Neural cell (in vitro differentiated cells): Measurements from ENCODE around the gene PTH1R. TPM values are rescaled to one million over a fixed set of nuclear protein-coding genes. Genes with fewer than 3 reads are reported as not detected.

Experiments used
- H2AFZ ChIP-seq: fragments of 200-600, 300-800 bp; sonication (generic), shearing (Covaris generic); 2 replicates; pipeline ENCODE4 v1.6.0; 2014; ENCODE audit warnings: low read depth, mild to moderate bottlenecking, antibody characterized with exemption, low read length, moderate library complexity
- H3F3A ChIP-seq: fragments of 200-600 bp; shearing (Covaris generic); 2 replicates; pipeline ENCODE4 v1.6.1; 2016; ENCODE audit warnings: mild to moderate bottlenecking, moderate library complexity, mixed read lengths, antibody characterized with exemption, low read length; ENCODE audit not compliant: insufficient read depth, poor library complexity, severe bottlenecking
- H3K27ac ChIP-seq: fragments of 200-600, 300-800 bp; sonication (generic), shearing (Covaris generic); 2 replicates; pipeline ENCODE4 v1.5.1; 2014; ENCODE audit warnings: mild to moderate bottlenecking, low read length, moderate library complexity
- H3K27me3 ChIP-seq: fragments of 300-800, 200-600 bp; sonication (generic), shearing (Covaris generic); 2 replicates; pipeline ENCODE4 v1.6.0; 2014; ENCODE audit warnings: mild to moderate bottlenecking, low read depth, low read length, moderate library complexity; ENCODE audit not compliant: insufficient read depth
- H3K36me3 ChIP-seq: fragments of 300-800, 200-600 bp; sonication (generic), shearing (Covaris generic); 2 replicates; pipeline ENCODE4 v1.5.1; 2014; ENCODE audit warnings: mild to moderate bottlenecking, antibody characterized with exemption, low read length, moderate library complexity; ENCODE audit not compliant: insufficient read depth
- H3K4me2 ChIP-seq: fragments of 300-800, 200-600 bp; sonication (generic), shearing (Covaris generic); 2 replicates; pipeline ENCODE4 v1.6.0; 2014; ENCODE audit warnings: mild to moderate bottlenecking, low read length
- H3K4me3 ChIP-seq: fragments of 300-800, 200-600 bp; sonication (generic), shearing (Covaris generic); 2 replicates; pipeline ENCODE4 v1.5.1; 2014; ENCODE audit warnings: mild to moderate bottlenecking, low read length, moderate library complexity
- H3K79me2 ChIP-seq: fragments of 200-600 bp; shearing (Covaris generic); replicated peaks from 2 replicates; pipeline ENCODE4 v1.6.0; 2014; ENCODE audit warnings: mild to moderate bottlenecking, low read length, moderate library complexity; ENCODE audit not compliant: insufficient read depth
- H3K9ac ChIP-seq: fragments of 300-800, 200-600 bp; sonication (generic), shearing (Covaris generic); 2 replicates; pipeline ENCODE4 v1.6.1; 2016; ENCODE audit warnings: mild to moderate bottlenecking, low read length, mixed read lengths
- H3K9me2 ChIP-seq: fragments of 200-600 bp; shearing (Covaris generic); 2 replicates; pipeline ENCODE4 v1.6.1; 2016; ENCODE audit warnings: mild to moderate bottlenecking, low read length, mixed read lengths; ENCODE audit not compliant: insufficient read depth
- H3K9me3 ChIP-seq: fragments of 200-600, 300-800 bp; sonication (generic), shearing (Covaris generic); 2 replicates; pipeline ENCODE4 v1.6.1; 2016; ENCODE audit warnings: mild to moderate bottlenecking, mixed run types, low read length, moderate library complexity, mixed read lengths
- H4K20me1 ChIP-seq: fragments of 200-600 bp; shearing (Covaris generic); 2 replicates; pipeline ENCODE4 v1.6.1; 2016; ENCODE audit warnings: mild to moderate bottlenecking, mixed run types; ENCODE audit not compliant: insufficient read depth
- CTCF ChIP-seq: fragments of 450-650 bp; IDR thresholded peaks from 2 replicates; pipeline ENCODE4 v1.5.1; 2014; ENCODE audit warnings: antibody characterized with exemption, mild to moderate bottlenecking, moderate library complexity; ENCODE audit not compliant: poor library complexity, severe bottlenecking
- EP300 ChIP-seq: fragments of 450-650 bp; conservative IDR thresholded peaks from 2 replicates; pipeline ENCODE4 v1.6.1; 2014; ENCODE audit warnings: antibody characterized with exemption, mild to moderate bottlenecking, moderate library complexity; ENCODE audit not compliant: poor library complexity, severe bottlenecking
- EZH2 ChIP-seq: fragments of 200-600, 300-800 bp; shearing (Covaris generic), sonication (generic); IDR thresholded peaks from 2 replicates; pipeline ENCODE4 v1.6.1; 2014; ENCODE audit warnings: antibody characterized with exemption, low read length, borderline replicate concordance, mild to moderate bottlenecking; ENCODE audit not compliant: insufficient read depth, poor library complexity, severe bottlenecking
- MXI1 ChIP-seq: fragments of 450-650 bp; conservative IDR thresholded peaks from 2 replicates; pipeline ENCODE4 v1.6.1; 2014; ENCODE audit warnings: antibody characterized with exemption, mild to moderate bottlenecking; ENCODE audit not compliant: poor library complexity, severe bottlenecking
- POLR2AphosphoS5 ChIP-seq: IDR thresholded peaks from 2 replicates; pipeline ENCODE4 v1.6.1; 2012
- RAD21 ChIP-seq: fragments of 450-650 bp; conservative IDR thresholded peaks from 2 replicates; pipeline ENCODE4 v1.6.1; 2014; ENCODE audit warnings: antibody characterized with exemption, mild to moderate bottlenecking, moderate library complexity
- REST ChIP-seq: IDR thresholded peaks from 2 replicates; pipeline ENCODE4 v1.6.1; 2012; ENCODE audit warnings: borderline replicate concordance
- SMC3 ChIP-seq: fragments of 450-650 bp; conservative IDR thresholded peaks from 2 replicates; pipeline ENCODE4 v1.6.1; 2014; ENCODE audit warnings: antibody characterized with exemption, mild to moderate bottlenecking, moderate library complexity; ENCODE audit not compliant: poor library complexity
- TAF1 ChIP-seq: IDR thresholded peaks from 2 replicates; pipeline ENCODE4 v1.6.1; 2012; ENCODE audit warnings: low read depth
- polyA plus RNA-seq: library from polyadenylated mRNA; depleted of rRNA; stranded (reverse); fragments of >200 nt; gene quantifications from 2 replicates; pipeline ENCODE4 v1.2.3, GENCODE V29; 2014

The PTH1R gene
- polyA plus RNA-seq, 1 donor from 2014 or later = not detected

- Histone ChIP-seq H3F3A (no peaks in the 10 kb centered on the region), H3K27ac (no peak overlapping the region), H3K27me3 (no peaks in the 10 kb centered on the region), H3K9me2 (no peaks in the 10 kb centered on the region), H3K4me3 (no peak overlapping the region), H3K36me3 (no peaks in the 10 kb centered on the region), H3K9me3 (peaks cover 8% of the 10 kb centered on the region), H3K9ac (no peak overlapping the region), H2AFZ (no peak overlapping the region), H3K79me2 (no peaks in the 10 kb centered on the region), H3K4me2 (no peak overlapping the region), H4K20me1 (no peaks in the 10 kb centered on the region)
- TF ChIP-seq MXI1 = no peak
- TF ChIP-seq REST = no peak
- no peak for TF ChIP-seq EP300
- no peak for TF ChIP-seq CTCF
Measured at GRCh38 chr3:46833346-46834300, 43.9 kb upstream of the PTH1R start.

GRCh38 chr3:46835054-46835453, 42.5 kb upstream of the PTH1R start:
- Histone ChIP-seq H3K4me2 (no peak overlapping the region), H3K4me3 (no peak overlapping the region), H3K79me2 (no peaks in the 10 kb centered on the region), H4K20me1 (no peaks in the 10 kb centered on the region), H3K36me3 (no peaks in the 10 kb centered on the region), H3K27ac (no peak overlapping the region), H3K9me3 (peaks cover 8% of the 10 kb centered on the region), H3F3A (no peaks in the 10 kb centered on the region), H2AFZ (no peak overlapping the region), H3K9me2 (no peaks in the 10 kb centered on the region), H3K9ac (no peak overlapping the region), H3K27me3 (no peaks in the 10 kb centered on the region)
- TF ChIP-seq CTCF (no peak), EP300 (no peak), POLR2AphosphoS5 (no peak), REST (no peak), EZH2 (no peak), TAF1 (no peak), SMC3 (no peak), RAD21 (no peak), MXI1 (no peak)
